GM23248 (cell line): ENCODE results near the gene LRFN3.

Source experiments
- EZH2 ChIP-seq: fragments of 200-600 bp; sonication (generic); IDR thresholded peaks from 2 replicates; pipeline ENCODE4 v1.6.1; 2018; ENCODE audit warnings: antibody characterized with exemption, mild to moderate bottlenecking; ENCODE audit not compliant: insufficient read depth, poor library complexity, severe bottlenecking
- EZH2phosphoT487 ChIP-seq: fragments of 200-600 bp; sonication (generic); IDR thresholded peaks from 2 replicates; pipeline ENCODE4 v1.6.1; 2018; ENCODE audit warnings: antibody characterized with exemption, moderate library complexity, mild to moderate bottlenecking, low read depth; ENCODE audit not compliant: insufficient read depth

GRCh38 chr19:35903550-35904179 is 32.5 kb upstream of the LRFN3 start:
- no peak for TF ChIP-seq EZH2phosphoT487
- TF ChIP-seq EZH2: no peak
